SK-N-SH treated with all-trans-retinoic acid at 6 μM for 48 hours (cell line): Measurements from ENCODE around the gene LNX2.

Experiments
- BACH2 ChIP-seq: fragments of 250-450 bp; sonication (Bioruptor Pico); IDR thresholded peaks from 2 replicates; pipeline ENCODE4 v1.9.0; 2021; ENCODE audit warnings: mild to moderate bottlenecking, borderline replicate concordance
- CREB5 ChIP-seq: fragments of 250-450 bp; sonication (Bioruptor Pico); IDR thresholded peaks from 2 replicates; pipeline ENCODE4 v1.5.1; 2020; ENCODE audit warnings: low read depth, mild to moderate bottlenecking, moderate library complexity
- ESRRG ChIP-seq: fragments of 250-450 bp; sonication (Bioruptor Pico); IDR thresholded peaks from 2 replicates; pipeline ENCODE4 v1.6.1; 2021; ENCODE audit warnings: mild to moderate bottlenecking
- PATZ1 ChIP-seq: fragments of 250-450 bp; sonication (Bioruptor Pico); IDR thresholded peaks from 2 replicates; pipeline ENCODE4 v1.8.0; 2020; ENCODE audit warnings: mild to moderate bottlenecking, moderate library complexity, borderline replicate concordance
- PPARA ChIP-seq: fragments of 250-450 bp; sonication (Bioruptor Pico); IDR thresholded peaks from 2 replicates; pipeline ENCODE4 v1.5.0; 2020; ENCODE audit warnings: mild to moderate bottlenecking, borderline replicate concordance
- RARB ChIP-seq: fragments of 250-450 bp; sonication (Bioruptor Pico); IDR thresholded peaks from 2 replicates; pipeline ENCODE4 v1.8.0; 2021; ENCODE audit warnings: mild to moderate bottlenecking, moderate library complexity
- ZC3H10 ChIP-seq: fragments of 250-450 bp; sonication (Bioruptor Pico); IDR thresholded peaks from 2 replicates; pipeline ENCODE4 v1.5.1; 2021; ENCODE audit warnings: mild to moderate bottlenecking, moderate library complexity
- ZFP30 ChIP-seq: fragments of 450-650 bp; formaldehyde crosslinking; IDR thresholded peaks from 2 replicates; pipeline ENCODE4 v1.5.0; 2022; ENCODE audit warnings: mild to moderate bottlenecking, moderate library complexity

DNA sequence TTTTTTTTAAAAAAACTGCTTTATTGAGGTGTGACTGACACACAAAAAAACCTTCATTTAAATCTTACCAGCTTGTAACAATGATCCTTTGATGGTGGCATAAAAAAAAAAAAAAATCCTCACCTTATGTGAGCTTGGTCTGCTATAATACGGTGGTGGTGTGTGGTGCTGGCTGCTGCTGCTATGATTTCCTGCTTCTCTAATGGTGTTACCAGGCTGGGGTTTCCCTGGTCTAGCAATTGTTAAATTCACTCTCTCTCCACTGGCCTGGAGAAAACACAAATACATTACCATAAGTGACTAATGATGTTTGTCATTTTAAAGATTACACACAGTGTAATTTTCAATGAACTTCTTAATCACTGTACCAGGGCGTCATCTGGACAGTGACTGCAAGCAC, 60.6 kb downstream of the LNX2 start:
- no peak for TF ChIP-seq PPARA (CRISPR knock-in tag)
- no peak for TF ChIP-seq CREB5 (CRISPR knock-in tag)
- TF ChIP-seq ESRRG (CRISPR knock-in tag): no peak
- no peak for TF ChIP-seq PATZ1 (CRISPR knock-in tag)
- TF ChIP-seq ZC3H10: no peak
- no peak for TF ChIP-seq BACH2 (CRISPR knock-in tag)
- no peak for TF ChIP-seq RARB (CRISPR knock-in tag)
- TF ChIP-seq ZFP30 (CRISPR knock-in tag): no peak
